Renal cortical epithelial cell (primary cell): ENCODE data around the gene PLEKHG5. TPM values are rescaled to one million over a fixed set of nuclear protein-coding genes. Genes with fewer than 3 reads are reported as not detected.
A peak's percentile ranks its signal among the peaks of the same experiment; 100 is the strongest.
"Not testable (repeated sequence)": the region's sequence is repeated elsewhere in the genome, so short reads cannot be mapped to it uniquely, and the experiment has no call there.

Experiments
- DNase-seq: peaks from one replicate; pipeline ENCODE4 v3.0.0-alpha.2; 2011; ENCODE audit warnings: low read depth
- total RNA-seq: library from RNA; depleted of rRNA; stranded (reverse); fragments of >200 nt; gene quantifications from 2 replicates; pipeline ENCODE4 v1.2.3, GENCODE V29; 2014

Gene PLEKHG5
- total RNA-seq, 1 donor from 2014 or later = 22.2 TPM

- DNase-seq = no peak
These were observed 44.8 kb downstream of the PLEKHG5 start for GRCh38 chr1:6446665-6447015.

- not testable (repeated sequence) for DNase-seq
These were observed 45.5 kb downstream of the PLEKHG5 start for GRCh38 chr1:6445929-6446328.

- no peak for DNase-seq
These were observed 46.3 kb downstream of the PLEKHG5 start for GRCh38 chr1:6445062-6445763.

DNA sequence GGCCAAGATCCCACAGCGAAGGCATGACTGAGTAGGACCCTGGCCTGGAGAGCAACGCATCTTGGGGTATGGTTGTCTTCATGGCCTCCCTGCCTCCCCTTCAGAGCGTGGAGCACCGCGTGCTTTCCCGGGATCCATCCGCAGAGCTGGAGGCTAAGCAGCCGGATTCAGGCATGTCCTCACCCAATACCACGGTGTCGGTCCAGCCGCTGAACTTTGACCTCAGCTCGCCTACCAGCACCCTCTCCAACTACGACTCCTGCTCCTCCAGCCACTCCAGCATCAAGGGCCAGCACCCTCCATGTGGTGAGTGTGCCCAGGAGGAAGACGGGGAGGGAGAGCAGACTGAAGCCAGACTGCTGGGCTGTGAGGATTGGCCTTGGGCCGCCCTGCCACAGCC, 47.1 kb downstream of the PLEKHG5 start:
- no peak for DNase-seq

DNA sequence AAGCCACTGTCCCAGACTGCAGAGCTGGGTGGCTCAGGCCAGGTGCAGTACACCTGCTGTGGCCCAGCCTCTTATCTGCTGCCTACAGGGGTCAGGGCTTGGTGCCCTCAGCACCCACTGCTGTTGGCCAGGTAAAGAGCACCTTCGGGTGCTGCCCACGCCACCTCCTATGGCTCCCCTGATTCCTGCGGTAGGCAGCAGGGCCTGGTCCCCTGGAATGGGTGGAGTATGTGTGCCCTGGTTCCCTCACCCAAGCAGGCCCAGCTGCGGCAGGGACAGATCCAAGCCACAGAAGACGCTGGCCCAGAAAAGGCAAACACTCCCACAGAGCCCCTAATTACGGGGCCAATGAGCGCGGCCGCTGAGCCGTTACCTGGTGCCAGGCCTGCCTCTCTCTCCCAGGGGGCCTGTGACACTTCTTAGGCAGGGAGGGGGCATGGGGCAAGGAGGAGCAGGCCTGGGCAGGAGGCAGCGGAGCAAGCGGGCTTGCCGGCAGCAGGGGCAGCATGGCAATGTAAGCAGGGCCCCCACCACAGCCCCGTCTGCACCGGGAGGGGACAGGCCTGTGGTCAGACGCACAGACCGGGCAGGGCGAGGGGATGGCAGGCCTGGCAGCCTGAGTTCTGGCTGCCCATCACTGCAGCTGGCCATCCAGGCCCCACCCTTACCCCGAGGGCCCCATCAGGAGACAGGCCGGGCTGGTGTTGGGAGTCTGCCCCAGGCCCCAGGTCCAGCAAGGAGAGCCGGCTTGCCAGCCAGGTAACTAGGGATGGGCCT, 47.9 kb downstream of the PLEKHG5 start:
- no peak for DNase-seq

DNA sequence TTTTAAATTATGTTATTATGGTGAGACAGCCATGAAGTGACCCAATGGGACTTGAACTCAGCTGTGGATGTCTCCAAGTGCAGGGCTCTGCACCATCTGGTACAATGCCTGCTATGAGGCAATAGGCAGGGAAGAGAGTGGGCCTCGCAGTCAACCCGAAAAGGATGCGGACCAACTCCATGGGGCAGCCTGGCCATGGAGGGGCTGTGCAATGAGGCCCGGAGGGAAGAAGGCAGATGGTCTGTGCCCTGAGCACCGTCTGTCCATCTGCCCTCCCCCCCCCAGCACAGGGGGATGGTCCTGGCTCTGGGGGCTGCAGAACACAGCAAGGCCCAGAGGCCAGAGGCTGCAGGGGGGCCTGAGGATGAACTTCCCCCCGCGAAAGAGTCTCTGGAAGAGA, 49.9 kb downstream of the PLEKHG5 start:
- DNase-seq = no peak

DNA sequence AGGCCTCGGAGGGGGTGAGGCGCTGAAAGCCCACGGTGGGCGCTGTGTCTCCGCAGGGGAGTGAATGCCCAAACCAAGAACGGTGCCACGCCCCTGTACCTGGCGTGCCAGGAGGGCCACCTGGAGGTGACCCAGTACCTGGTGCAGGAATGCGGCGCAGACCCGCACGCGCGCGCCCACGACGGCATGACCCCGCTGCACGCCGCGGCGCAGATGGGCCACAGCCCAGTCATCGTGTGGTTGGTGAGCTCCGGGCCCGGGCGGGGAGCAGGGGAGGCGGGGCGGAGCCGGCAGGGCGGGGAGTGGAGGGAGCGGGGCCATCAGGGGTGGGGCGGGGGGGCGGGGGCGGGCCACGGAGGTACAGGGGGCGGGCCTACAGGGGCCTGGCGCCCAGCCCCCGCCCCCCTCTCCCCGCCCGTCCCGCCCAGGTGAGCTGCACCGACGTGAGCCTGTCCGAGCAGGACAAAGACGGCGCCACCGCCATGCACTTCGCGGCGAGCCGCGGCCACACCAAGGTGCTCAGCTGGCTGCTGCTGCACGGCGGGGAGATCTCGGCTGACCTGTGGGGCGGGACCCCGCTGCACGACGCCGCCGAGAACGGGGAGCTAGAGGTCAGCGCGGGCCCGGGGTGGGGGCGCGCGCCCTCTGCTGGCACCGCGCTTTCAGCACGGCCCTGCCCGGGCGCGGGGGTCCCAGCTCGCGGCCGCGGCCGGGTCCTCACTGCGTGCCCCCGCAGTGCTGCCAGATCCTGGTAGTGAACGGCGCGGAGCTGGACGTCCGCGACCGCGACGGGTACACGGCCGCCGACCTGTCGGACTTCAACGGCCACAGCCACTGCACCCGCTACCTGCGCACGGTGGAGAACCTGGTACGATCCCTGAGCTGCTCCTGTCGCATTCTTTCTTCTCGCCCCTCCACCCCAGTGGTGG, 51.0 kb downstream of the PLEKHG5 start:
- DNase-seq = no peak

GRCh38 chr1:6438047-6438525, 53.4 kb downstream of the PLEKHG5 start:
- peak; percentile 60 for DNase-seq

DNA sequence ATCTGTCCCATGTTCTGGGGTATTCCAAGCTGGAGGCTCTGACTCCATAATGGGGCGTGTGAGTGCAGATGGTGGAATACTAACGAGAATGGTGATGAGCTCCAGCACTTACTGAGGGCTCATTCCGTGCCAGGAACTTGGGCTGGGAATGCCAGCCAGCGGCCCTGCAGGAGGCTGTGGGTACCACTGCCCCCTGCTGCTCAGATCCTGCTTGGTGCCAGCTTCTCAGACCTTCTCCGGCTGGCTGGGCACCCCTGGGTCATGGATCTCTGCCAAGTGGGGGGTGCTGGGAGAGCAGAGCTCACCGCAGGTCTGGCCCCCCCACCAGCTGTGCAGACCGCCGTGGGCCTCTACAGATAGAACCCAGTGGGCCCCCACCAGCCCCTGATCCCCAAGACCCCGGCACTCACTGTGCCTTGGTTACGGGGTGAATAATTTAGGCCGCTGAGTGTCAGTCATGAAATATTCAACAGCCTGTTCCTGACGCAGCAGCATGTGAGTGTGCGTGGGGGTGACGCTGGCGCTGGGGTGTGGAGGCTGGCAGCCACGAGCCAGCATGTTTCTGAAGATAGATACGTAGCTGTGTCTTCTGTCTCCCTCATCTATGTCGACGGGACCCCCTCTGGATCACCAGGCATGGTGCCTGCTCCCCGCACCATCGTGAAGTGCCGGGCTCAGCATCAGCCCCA, 54.3 kb downstream of the PLEKHG5 start:
- DNase-seq = peak; percentile 75

GRCh38 chr1:6436277-6436676, 55.2 kb downstream of the PLEKHG5 start:
- DNase-seq = not testable (repeated sequence)

- DNase-seq = no peak
These were observed 55.9 kb downstream of the PLEKHG5 start for GRCh38 chr1:6435547-6435946.

DNA sequence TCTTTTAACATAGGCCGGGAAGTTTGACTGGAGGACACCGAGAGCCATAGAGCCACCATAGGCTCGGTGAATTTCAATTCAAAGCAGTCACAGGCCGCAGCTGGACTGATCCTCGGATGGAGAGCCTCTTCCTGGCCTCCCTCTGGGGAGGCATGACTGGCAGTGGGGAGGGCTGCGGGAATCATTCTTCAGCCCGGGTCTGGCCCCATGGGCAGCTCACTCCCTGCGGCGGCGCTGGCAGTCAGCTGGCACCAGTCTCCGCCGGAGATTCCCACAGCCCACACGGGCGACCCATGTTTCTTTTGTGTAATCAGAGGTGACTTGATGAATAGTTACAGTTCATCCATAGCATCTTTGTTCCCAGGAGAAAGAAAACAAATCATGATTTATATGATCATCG, 56.3 kb downstream of the PLEKHG5 start:
- DNase-seq = no peak

- no peak for DNase-seq
These were observed 57.3 kb downstream of the PLEKHG5 start for GRCh38 chr1:6434186-6434585.

- DNase-seq = not testable (repeated sequence)
These were observed 59.6 kb downstream of the PLEKHG5 start for GRCh38 chr1:6431645-6432579.

DNA sequence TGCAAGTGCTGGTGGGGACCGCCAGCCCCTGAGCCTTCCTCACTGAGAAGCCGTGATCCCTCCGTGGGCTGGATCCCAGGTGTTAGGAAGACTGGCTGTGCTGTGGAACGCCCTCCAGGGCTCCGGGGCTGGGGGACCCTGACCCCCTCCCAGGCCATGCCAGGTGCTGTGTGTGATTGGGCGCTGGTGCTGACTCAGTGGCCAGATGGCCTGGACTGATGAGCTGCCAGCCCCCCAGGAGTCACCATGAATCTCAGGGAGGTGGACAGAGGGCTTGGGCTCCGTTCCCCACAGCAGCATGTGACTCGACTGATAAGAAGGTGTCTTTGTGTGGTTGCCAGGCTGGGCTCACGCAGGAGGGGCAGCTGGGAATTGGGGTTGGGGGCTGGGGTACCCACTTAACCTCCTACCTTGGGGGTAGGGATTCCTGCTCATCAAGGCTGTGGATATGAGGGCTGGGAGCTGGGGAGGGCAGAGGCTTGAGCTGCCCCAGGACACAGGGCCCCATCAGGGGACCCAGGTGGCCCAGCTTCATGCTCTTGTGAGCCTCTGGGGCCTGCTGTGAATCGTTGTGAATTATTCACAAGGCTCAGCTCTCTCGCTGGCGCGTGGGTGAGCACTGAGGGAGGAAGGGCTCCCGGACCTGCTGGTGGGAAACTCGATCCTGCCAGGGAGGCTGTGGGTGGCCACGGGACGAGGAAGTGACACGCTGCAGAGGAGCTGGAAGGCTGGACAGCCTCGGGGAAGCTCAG, 61.6 kb downstream of the PLEKHG5 start:
- peak; percentile 26 for DNase-seq

GRCh38 chr1:6428453-6428852, 63.0 kb downstream of the PLEKHG5 start:
- DNase-seq = not testable (repeated sequence)

- no peak for DNase-seq
These were observed 63.8 kb downstream of the PLEKHG5 start for GRCh38 chr1:6427441-6428390.

DNA sequence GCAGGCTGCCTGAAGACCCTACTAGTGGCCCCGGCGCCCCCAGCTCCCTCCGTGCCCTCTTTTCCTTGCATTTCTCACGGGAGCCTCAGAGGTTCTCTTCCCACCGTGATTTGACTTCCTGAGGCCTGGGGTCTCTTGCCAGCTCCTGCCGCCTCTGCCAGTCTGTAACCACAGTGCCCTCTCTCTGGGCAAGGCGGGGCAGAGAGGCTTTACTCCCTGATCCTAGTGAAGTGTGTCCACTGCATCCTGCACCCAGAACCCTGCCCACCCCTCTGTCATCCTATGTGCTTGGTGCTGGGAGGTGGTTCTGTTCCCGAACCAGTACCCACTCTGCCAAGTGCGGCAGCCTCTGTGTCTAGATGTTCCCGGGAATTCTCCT, 64.5 kb downstream of the PLEKHG5 start:
- no peak for DNase-seq
